PFSK-1 (cell line): Measurements from ENCODE around the gene KANK4.

Experiments used
- FOXP2 ChIP-seq: optimal IDR thresholded peaks from 2 replicates; pipeline ENCODE3; 2011; ENCODE audit warnings: borderline replicate concordance, control low read depth, inconsistent platforms; ENCODE audit not compliant: insufficient read depth; ENCODE audit errors: extremely low read length, extremely low read depth
- POLR2AphosphoS5 ChIP-seq: IDR thresholded peaks from 2 replicates; pipeline ENCODE4 v1.6.1; 2012; ENCODE audit warnings: low read depth, mild to moderate bottlenecking, control low read depth, low read length, moderate library complexity
- REST ChIP-seq, 2 experiments: IDR thresholded peaks; 2 replicates each; pipeline versions ENCODE4 v1.6.1 to v1.8.0; 2011 to 2012; ENCODE audit warnings: low read depth in 2 of 2, low read length in 2 of 2, control low read depth in 1 of 2, inconsistent platforms in 1 of 2, mild to moderate bottlenecking in 1 of 2, moderate library complexity in 1 of 2; ENCODE audit not compliant: insufficient read depth in 1 of 2
- SIN3A ChIP-seq: IDR thresholded peaks from 2 replicates; pipeline ENCODE4 v1.6.1; 2012; ENCODE audit warnings: mild to moderate bottlenecking, low read length, moderate library complexity, borderline replicate concordance; ENCODE audit not compliant: insufficient read depth
- TAF1 ChIP-seq: IDR thresholded peaks from 2 replicates; pipeline ENCODE4 v1.6.1; 2012; ENCODE audit warnings: low read length, control low read depth, borderline replicate concordance; ENCODE audit not compliant: insufficient read depth

The KANK4 gene

GRCh38 chr1:62212411-62212810 is 106.8 kb downstream of the KANK4 start:
- TF ChIP-seq FOXP2 = no peak
- TF ChIP-seq TAF1 = no peak
- TF ChIP-seq SIN3A = no peak

- TF ChIP-seq REST (IDR thresholded peaks at IDR 0.05; ENCODE audit: insufficient read depth in 1 of 2, low read depth in 2 of 2, low read length in 2 of 2) (no peak), POLR2AphosphoS5 (no peak), TAF1 (no peak), SIN3A (no peak), FOXP2 (no peak)
Measured at GRCh38 chr1:62210960-62211359, 108.3 kb downstream of the KANK4 start.

- TF ChIP-seq REST (IDR thresholded peaks at IDR 0.05; ENCODE audit: insufficient read depth in 1 of 2, low read depth in 2 of 2, low read length in 2 of 2) = no peak
- no peak for TF ChIP-seq FOXP2
- TF ChIP-seq SIN3A = no peak
- no peak for TF ChIP-seq TAF1
- no peak for TF ChIP-seq POLR2AphosphoS5
Measured at GRCh38 chr1:62209931-62210595, 109.2 kb downstream of the KANK4 start.

GRCh38 chr1:62208970-62209369 is 110.3 kb downstream of the KANK4 start:
- no peak for TF ChIP-seq POLR2AphosphoS5
- no peak for TF ChIP-seq FOXP2
- no peak for TF ChIP-seq TAF1
- TF ChIP-seq REST (IDR thresholded peaks at IDR 0.05; ENCODE audit: insufficient read depth in 1 of 2, low read depth in 2 of 2, low read length in 2 of 2) = no peak
- no peak for TF ChIP-seq SIN3A

- TF ChIP-seq POLR2AphosphoS5 (no peak), REST (IDR thresholded peaks at IDR 0.05; ENCODE audit: insufficient read depth in 1 of 2, low read depth in 2 of 2, low read length in 2 of 2) (no peak), FOXP2 (no peak), SIN3A (no peak), TAF1 (no peak)
Measured at GRCh38 chr1:62208087-62208486, 111.1 kb downstream of the KANK4 start.
